GM21360 (cell line): Measurements from ENCODE around the gene KASH5.
A peak's percentile ranks its signal among the peaks of the same experiment; 100 is the strongest.

Source experiments
- ATAC-seq: cut with Tn5 transposase; IDR thresholded peaks from one replicate; pipeline ENCODE4 v1.9.1; 2021; ENCODE audit warnings: mild to moderate bottlenecking, moderate library complexity; ENCODE audit not compliant: unreplicated experiment

The KASH5 gene, protein sequence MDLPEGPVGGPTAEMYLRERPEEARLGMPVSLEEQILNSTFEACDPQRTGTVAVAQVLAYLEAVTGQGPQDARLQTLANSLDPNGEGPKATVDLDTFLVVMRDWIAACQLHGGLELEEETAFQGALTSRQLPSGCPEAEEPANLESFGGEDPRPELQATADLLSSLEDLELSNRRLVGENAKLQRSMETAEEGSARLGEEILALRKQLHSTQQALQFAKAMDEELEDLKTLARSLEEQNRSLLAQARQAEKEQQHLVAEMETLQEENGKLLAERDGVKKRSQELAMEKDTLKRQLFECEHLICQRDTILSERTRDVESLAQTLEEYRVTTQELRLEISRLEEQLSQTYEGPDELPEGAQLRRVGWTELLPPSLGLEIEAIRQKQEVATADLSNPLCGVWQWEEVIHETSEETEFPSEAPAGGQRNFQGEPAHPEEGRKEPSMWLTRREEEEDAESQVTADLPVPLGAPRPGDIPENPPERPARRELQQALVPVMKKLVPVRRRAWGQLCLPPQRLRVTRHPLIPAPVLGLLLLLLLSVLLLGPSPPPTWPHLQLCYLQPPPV

DNA sequence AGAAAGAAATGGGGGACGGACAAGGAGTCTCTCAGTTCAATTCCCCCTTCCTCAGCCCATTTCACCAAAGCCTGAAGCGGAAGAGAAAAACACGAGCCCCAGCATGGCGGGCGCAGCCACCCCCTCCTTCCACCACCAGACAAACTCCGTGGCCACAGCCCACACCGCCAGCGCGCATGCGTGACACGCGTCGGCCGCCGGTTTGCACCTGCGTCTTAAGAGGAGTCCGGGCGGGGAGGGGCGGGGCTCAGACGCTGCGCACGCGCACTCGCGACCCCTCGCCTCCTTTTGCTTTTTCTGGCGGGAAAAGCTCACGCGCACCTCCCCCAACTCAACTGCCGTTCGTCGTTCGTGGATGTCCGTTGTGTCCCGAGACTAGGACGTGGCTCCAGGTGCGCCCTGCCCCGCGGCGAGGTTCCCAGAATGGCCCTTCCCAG is at the start of gene KASH5:
Gene KASH5 (plus strand): TSS at position 314 of the 437 bp plus-strand sequence. CDS start 2,635 bp downstream, outside the sequence.
- no peak for ATAC-seq

DNA sequence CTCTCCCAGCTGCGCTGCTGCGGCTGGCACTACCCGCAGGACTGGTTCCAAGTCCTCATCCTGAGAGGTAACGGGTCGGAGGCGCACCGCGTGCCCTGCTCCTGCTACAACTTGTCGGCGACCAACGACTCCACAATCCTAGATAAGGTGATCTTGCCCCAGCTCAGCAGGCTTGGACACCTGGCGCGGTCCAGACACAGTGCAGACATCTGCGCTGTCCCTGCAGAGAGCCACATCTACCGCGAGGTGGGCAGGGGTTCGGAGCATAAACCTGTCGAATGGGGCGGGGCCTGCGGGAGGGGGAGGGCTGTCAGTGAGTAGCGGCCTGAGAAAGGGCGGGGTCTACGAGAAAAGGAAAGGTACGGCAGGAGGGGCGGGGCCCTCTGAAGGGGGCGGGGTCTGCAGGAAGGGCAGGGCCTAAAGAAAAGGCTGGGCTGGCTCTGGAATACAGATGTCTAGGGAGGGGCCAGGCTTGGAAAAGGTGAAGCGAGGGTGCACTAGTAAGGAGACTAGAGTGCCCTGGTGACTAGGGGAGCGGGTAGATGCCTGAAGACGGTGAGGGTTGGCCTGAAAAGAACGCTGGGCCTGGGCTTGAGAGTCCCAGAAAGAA is 49.3 kb upstream of the KASH5 start:
- ATAC-seq: no peak

DNA sequence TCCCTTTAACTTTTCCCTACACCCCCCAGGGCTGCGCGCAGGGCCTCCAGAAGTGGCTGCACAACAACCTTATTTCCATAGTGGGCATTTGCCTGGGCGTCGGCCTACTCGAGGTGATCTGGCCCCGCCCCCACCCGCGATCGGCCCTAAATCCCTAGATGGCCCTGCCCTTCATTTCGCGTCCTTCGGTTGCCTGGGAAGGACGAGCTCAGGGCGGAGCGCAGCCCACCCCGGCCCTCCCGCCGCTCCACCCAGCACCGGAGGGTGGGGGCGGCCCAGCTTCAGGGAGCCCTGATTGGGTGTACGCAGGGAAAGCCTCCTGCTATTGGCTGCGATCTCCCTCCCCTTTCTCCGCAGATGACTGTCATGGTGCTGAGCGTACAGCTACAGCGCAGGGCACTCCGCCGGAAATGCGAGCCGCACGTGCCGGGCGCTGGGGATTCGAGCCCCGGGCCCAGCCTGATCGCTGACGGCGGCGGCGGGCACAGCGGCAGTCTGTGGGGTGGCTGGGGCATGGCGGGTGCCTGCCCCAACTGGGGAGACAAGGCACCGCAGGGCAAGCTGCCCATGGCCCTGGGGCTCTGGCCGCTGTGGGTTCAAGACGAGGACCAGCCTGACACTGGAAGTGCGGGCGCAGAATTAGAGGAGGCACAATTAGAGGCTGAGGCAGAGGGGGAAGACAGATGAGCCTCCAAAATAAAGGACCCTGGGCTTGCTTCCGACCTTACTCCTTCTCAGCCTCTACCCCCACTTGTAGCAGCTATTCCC is 48.6 kb upstream of the KASH5 start:
- no peak for ATAC-seq

DNA sequence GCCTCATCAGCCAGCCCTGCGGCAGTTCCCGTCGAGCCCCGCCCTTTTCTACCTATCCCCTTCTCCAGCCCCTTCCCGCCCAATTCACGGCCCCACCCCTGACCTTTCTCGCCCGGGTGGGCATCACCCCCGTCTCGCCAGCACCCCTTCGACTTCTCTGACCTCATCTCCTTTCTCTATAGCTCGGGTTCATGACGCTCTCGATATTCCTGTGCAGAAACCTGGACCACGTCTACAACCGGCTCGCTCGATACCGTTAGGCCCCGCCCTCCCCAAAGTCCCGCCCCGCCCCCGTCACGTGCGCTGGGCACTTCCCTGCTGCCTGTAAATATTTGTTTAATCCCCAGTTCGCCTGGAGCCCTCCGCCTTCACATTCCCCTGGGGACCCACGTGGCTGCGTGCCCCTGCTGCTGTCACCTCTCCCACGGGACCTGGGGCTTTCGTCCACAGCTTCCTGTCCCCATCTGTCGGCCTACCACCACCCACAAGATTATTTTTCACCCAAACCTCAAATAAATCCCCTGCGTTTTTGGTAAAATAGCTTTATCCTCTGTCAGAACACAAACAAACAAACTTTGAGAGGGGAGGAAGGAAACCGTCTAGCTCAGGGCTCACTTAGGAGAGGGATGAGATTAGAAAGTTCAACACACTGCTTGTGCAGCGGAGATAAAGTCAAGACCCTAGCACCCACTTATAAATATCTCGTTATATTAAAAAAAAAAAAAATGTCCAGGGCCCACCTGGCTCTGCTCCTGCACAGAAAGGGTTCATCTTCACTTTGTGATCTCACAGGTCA is 47.8 kb upstream of the KASH5 start:
- peak; percentile 49 for ATAC-seq

DNA sequence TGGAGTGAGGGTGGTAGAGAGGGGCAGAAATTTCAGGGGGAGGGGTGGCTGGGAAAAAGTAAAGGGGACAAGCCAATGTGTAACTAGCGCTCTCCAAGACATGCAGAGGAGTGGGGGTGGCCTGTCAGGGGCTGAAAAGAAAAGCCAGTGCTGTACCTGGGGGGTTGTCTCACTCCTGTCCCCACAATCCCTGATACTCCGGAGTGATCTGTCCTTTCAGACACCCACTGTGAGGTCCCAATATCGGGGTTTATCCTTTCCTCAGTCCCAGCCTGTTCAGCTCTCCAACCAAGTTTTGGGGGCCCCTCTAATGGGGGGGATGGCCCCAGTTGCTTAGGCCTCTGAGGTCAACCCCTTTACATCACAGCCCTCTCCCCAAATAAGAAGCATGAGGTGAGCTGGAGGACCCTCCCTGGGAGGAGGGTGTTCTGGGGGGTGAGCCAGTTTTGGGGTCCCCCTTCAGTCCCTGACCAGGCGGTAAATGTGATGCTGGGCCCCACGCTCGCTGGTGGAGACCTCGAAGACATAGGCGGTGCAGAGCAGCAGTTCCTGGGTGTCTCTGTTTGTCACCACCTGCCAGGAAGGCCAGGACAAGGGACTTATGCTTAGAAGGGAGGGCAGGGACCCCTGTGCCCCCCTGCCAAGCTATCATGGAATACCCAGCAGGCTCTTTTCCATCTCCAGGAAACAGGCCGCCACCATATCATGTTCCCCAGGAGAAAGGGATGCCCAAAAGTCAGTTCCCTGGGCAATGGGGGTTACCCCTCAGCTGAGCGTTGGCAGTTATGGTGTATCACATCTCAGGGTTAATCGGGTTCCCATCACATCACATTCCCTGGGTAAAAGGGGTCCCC is 47.0 kb upstream of the KASH5 start:
- no peak for ATAC-seq

DNA sequence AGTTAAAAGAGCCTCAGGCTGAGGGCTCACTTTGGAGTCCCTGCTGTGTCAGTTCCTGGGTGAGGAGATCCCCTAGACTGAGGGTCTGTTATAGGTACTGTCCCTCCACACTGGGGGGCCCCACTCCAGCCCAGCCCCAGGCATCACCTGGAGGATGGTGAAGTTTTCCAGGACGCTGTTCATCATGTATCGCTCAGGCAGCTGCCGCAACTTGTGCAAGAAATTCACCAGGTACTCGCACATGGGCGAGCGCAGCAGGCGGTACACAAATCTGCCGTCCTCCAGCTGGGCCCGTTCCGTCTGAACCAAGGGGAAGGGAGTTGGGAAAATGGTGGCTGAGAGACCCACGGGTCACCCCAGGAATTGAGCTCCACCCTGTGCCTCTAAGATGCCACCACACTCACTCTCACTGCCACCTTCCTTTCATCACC is 45.7 kb upstream of the KASH5 start:
- ATAC-seq: no peak

DNA sequence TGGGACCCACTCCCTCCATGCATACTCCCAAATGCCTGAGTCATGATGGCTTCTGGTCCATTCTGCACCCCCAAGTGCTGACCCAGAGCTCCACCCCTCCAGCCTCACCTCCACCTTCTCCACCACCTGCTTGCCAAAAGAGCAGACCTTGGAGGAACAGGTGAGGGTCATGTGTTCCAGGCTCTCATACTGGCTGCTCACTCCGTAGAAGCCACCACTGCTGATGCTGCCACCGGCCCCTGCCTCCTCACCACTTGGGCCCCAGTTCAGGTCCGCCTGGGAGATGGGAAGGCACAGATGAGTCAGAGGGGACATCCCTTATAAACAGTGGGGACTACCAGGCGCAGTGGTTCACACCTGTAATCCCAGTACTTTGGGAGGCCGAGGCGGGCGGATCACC is 44.9 kb upstream of the KASH5 start:
- ATAC-seq: no peak

DNA sequence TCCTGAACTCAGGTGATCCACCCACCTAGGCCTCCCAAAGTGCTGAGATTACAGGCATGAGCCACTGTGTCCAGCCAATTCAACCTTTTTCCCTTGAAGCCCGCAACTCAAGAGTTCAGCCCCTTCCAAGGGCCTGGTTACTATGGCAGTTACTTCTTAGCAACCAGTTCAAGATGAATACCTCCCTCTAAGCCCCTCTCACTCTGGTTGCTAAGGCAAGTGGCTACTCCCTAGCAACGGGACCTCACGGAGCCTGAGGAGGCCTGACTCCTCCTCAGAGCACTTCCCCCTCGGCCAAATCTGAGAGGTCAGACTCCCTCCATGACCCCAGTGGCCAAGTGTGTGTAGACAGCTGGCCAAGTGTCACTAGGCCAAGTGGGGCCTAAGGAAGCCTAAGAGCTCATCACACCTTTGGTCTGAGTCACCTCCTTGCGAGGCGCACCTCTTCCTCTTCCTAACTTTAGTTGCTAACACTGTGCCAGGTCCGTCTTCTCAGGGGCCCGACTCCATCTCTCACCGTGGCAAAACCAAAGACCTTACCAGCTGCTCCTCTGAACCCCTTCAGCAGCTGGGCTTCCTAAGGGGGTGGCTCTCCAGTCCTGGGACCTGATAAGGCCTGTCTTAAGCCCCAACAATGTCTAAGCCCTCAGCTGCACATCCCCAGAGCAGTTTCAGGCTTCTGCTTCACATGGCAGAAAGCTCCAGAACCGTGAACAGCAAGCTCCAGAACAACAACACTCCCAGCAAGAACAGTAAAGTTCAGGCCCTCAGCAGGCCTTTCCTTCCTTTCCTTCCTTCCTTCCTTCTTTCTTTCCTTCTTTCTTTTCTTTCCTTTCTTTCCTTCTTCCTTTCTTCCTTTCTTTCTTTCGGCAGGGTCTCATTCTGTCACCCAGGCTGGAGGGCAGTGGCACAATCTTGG is 43.3 kb upstream of the KASH5 start:
- ATAC-seq: no peak

DNA sequence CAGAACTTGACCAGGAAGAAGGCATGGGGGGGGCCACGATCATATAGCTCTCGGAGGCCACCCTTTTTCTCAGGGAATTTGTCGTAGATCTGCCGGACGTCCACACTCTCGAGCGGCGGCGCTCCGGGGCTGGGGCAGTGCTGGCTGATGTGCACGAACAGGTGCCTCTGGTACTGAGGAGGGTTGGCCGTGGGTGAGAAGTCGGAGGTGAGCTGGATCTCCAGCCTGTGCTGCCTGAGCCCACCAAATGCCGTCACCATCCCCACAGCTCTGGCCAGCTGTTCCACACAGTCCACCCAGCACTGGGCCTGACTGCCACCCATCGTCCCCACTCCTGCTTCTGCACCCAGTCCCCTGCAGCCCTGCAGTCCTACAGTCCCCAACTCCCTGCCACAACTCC is 40.9 kb upstream of the KASH5 start:
- ATAC-seq: no peak

DNA sequence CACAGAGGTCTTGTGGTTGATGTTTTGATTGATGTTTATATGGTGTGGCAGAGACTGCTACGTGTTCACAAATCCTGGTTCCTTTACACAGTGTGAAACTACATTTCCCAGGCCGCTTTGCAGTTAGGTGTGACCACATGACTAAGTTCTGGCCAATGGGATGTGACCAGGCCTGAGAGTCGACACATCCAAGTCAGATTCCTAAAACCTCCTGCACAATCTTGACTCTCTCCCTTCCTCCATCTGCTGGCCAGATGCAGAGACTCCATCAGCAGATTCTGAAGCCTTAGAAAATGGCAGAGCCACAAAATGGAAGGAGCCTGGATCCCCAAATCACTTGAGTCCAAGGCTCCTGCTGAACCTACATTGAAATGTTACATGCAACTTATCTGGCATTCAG is 40.2 kb upstream of the KASH5 start:
- no peak for ATAC-seq

DNA sequence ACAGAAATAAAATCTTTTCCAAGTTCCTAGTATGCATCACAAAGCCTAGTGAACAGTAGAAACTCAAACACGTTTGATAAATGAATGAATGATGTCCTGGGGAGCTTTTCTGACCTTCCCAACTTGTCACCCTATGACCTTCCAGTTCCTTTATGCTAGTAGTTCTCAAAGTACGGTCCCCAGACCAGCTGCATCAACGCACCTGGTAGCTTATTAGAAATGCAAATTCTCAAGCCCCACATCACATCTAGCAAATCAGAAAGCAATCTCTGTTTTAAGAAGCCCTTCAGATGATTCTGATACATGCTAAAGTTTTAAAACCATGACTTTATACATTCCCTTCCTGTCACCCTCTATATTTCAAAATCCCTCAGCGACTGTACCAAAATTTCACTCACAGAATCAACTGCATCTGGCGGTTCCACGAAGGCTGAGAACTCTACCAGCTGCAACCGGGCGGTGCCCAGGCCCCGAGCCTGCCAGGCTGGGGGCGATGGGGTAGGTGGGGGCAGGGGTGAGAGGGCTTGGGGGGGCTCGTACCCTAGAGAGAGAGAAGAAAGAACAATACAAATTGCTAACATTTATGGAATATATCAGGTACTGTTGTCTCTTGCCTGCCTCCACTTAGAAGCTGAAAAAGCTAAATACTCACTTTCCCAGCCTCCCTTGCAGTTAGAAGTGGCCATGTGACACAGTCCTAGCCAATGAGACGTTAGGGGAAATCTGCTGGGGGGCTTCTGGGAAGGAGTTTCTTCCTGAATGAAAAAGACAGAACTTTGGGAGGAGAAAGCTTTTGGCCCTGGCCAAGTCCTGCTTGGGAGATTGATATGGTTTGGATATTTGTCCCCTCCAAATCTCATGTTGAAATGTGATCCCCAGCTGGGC is 39.5 kb upstream of the KASH5 start:
- ATAC-seq: no peak

DNA sequence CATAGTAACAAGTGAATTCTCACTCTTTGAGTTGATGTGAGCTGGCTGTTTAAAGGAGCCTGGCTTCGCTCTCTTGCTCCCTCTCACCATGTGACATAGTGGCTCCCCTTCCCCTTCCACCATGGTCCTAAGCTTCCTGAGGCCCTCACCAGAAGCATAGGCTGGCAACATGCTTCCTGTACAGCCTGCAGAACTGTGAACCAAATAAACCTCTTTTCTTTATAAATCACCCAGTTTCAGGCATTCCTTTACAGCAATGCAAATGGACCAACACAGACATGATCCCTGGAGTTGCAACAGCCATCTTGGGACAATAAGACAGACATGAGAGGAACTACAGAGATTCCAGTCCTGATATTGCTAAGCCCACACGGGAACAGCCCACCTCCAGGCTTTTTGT is 38.5 kb upstream of the KASH5 start:
- no peak for ATAC-seq

DNA sequence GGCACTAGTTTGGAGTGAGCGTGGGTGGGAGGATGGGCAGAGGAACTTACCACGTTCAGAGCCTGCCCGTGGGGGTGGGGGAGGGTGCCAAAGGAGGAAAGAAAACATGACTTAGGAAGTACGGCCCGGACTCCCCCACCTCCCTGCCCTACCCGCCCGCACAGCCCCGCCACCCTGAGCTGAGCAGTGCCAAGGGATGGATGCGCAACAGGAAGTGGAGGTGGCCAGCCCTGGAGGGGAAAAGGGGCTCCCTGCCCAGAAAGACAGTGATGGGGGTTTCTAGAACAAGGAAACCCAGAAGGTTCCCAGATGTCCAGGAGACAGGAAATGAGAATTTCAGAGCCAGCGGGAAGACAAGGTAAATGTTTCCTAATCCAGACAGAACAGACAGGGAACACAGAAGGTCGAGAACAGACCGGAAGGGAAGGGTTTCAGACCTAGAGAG is 32.1 kb upstream of the KASH5 start:
- no peak for ATAC-seq

DNA sequence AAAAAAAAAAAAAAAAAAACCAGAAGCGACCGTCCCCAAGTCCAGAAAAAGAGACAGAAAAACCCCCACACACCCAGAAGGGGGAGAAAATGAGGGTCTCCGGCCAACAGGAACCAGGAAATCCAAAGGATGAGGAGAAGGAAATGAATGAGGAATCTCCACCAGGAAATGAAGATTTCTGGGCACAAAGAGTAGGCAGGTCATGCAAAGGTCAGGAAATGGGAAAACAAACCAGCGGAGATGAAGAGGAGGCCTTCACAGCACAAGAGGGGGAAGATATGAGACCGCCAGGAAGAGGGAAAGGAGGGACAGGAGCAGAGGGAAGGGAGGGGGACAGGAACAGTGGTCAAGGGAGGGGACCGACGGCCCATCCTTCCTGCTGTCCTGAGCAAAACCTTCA is 31.7 kb upstream of the KASH5 start:
- ATAC-seq: no peak

DNA sequence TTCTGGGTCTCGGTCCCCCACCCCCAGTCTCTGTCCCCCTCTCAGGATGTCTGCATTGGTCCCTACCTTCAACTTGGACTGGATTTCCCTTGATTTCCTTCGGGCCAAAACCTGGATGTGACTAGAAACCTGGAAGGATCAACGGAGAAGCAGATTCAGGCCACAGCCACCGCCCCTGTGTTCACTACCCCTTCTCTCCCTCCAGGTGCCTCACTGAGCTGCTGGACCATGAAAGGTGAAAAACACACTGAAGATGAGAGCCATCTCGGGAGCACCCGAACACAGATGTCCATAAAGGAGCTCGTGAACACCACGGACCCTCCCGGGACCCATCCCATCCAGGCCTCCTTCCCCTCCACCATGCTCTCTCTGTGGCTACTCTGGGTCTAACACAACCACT is 30.9 kb upstream of the KASH5 start:
- ATAC-seq: no peak

DNA sequence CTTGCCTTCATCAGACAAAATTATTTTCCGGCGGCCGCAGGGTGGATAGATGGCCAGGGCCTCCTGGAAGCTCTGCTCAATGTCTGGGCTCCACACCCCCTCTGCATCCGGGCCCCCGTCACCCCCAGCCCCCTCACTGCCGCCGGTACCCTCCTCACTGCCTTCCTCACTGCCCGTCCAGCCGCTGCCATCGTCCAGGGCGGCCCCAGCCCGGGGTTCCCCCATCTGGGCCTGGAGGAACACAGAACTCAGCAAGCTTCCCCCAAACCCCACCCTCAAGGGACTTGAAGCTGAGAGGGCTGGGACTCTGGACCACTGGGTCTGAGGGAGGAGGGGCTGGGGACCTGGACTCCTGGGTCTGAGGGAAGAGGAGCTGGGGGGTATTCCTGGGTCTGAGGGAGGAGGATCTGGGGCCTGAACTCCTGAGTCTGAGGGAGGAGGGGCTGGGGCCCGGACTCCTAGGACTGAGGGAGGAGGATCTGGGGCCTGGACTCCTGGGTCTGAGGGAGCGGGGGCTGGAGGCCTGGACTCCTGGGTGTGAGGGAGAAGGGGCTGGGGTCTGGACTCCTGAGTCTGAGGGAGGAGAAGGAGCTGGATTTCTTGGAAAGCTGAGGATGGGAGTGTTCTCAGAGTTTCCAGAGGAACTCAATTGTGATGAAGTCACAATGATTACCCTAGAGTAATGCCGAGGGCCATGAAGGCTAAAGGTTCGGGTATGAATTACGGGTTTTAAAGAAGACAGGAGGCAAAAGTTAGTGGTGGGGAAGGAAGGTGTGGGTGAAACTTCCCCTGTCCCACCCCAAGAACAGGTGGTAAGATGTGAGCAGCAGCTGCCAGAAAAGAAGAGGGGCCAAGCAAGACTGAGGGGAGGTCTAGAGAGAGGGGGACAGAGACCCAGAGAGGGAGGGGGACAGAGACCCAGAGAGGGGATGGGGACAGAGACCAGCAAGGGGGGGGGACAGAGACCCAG is 27.9 kb upstream of the KASH5 start:
- no peak for ATAC-seq
